GM12891 (cell line): Measurements from ENCODE around the gene NLRP9.

ENCODE experiments used
- PAX5 ChIP-seq: IDR thresholded peaks from 2 replicates; pipeline ENCODE4 v1.6.1; 2011; ENCODE audit warnings: low read length, moderate library complexity, mild to moderate bottlenecking; ENCODE audit not compliant: insufficient read depth, severe bottlenecking
- POLR2A ChIP-seq: IDR thresholded peaks from 2 replicates; pipeline ENCODE4 v1.6.1; 2011; ENCODE audit warnings: low read depth, low read length, control low read depth
- POLR2AphosphoS5 ChIP-seq: IDR thresholded peaks from 2 replicates; pipeline ENCODE4 v1.6.1; 2011; ENCODE audit warnings: low read depth, low read length, control low read depth
- SPI1 ChIP-seq: IDR thresholded peaks from 2 replicates; pipeline ENCODE4 v1.6.1; 2011; ENCODE audit warnings: low read depth, low read length, control low read depth
- TAF1 ChIP-seq: IDR thresholded peaks from 2 replicates; pipeline ENCODE4 v1.6.1; 2011; ENCODE audit warnings: low read depth, low read length, control low read depth

- no peak for TF ChIP-seq POLR2AphosphoS5
- TF ChIP-seq POLR2A, result no peak
- TF ChIP-seq SPI1, result no peak
- no peak for TF ChIP-seq TAF1
- no peak for TF ChIP-seq PAX5
Observed at GRCh38 chr19:55723491-55723890, 14.7 kb downstream of the NLRP9 start.
